ENCODE results near the gene LRTM2.

Gene LRTM2

GRCh38 chr12:1830981-1831963, 10.9 kb downstream of the LRTM2 start:
- no peak for DNase-seq

DNA sequence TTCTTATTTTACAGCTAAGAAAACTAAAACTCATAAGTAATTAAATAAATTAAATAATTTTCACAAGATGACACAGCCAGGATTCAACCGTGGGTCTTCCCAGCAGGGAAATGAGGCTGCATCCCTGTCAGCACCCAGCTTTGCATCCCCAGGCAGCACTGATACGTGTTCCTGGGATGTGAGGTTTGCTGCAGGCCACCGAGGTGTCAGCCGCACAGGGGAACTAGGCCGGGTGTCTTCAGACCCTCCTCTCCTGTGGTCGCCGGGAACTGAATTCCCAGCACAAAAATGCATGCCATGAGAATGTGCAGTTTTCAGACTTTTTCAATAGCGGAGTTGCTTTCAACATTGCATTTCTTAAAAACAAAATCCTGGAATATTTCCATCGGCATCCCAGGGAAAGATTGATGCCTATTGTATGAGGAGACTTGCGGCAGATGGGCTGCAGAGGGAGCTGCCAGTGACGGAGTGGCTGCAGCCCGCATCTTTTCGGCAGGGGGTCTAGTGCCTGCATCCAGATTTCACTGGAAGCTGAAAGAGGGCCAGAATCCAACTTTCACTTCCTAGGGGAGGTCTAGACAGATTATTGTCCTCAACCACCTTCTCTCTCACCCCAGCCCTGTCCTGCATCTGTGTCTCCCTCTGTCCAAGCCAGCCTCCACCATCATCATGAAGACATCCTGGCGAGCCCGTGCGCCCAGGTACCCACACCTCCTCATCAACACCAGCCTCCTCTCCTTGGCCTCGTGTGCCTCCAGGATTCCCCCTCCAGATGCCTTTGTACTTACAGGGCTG, 12.6 kb downstream of the LRTM2 start:
- no peak for DNase-seq

DNA sequence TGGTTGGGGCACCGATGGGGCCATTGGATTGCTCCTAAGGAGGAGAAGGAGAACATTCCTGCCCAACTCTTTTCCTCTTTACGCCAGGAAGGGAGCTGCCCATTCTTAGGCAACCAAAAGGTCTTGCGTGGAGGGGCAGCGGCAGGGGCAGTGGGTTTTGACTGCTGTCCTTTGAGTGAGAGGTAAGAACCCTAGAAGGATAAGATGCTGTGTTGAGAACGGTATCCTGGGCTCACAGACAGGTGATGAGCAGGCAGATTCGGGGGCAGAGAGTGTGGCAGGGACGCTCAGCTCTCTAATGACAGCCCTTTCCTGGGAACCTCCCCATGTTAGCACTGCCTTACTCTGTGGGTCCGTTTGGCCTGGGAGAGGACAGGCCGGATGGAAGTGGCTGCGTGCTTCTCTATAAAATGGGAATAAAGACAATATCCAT, 13.2 kb downstream of the LRTM2 start:
- DNase-seq: no peak

DNA sequence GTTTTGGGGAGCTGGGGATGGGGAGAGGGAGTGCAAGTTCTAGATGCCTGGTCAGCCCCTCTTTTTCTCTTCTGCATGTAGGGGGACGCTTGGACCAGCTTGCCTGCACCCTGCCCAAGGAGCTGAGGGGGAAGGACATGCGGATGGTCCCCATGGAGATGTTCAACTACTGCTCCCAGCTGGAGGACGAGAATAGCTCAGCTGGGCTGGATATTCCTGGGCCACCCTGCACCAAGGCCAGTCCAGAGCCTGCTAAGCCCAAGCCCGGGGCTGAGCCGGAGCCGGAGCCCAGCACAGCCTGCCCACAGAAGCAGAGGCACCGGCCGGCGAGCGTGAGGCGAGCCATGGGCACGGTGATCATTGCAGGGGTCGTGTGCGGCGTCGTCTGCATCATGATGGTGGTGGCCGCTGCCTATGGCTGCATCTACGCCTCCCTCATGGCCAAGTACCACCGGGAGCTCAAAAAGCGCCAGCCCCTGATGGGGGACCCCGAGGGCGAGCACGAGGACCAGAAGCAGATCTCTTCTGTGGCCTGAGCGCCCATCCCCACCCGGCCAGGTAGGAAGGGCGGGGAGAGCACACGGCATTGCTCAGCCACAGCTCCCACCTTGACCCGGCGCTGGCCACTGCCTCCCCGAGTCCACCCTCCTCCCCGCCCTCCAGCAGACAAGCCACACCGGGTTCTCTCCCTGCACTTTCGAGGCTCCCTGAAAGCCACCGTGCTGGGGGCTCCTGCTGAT, 14.0 kb downstream of the LRTM2 start:
- no peak for DNase-seq

DNA sequence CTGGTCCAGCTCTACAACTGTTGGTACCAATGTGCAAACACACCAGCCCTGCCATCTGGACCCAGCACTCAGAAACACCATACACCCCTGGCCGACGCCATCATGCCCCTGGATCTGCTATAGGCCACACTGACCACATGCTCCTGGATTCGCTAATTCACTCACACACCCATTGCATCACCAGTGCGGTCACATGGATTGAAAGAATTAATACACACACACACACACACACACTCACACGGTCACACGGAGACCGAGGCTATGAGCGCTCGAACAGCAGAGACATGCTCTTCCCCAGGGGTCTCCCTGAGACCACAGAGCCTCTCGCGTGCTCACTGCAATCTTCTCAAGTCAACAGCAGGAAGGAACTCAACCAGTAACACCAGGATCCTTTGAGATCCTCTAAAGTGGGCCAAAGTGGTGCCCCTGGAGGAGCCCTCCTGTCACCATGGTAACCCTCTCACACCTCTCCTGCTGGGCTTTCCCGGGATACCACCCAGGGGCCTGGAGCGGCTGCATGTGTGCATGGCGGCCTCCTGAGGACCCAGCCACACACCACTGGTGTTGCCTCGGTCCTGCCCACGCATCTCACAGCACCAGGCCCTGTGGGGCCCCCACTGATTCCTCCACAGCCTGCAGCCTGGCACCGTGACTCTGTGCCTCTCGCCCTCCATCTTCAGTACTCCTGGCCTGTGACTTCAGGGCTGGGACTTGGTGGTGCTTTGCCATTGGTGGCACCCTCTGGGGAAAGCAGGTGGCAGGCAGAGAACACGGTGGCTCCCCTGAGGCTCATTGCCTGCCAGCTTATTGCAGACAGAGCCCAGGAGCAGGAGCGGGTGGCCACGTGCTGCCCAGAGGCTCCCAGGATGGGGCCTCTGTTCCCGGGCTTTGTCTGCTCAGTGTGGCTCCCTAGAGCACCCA, 15.1 kb downstream of the LRTM2 start:
- no peak for DNase-seq

DNA sequence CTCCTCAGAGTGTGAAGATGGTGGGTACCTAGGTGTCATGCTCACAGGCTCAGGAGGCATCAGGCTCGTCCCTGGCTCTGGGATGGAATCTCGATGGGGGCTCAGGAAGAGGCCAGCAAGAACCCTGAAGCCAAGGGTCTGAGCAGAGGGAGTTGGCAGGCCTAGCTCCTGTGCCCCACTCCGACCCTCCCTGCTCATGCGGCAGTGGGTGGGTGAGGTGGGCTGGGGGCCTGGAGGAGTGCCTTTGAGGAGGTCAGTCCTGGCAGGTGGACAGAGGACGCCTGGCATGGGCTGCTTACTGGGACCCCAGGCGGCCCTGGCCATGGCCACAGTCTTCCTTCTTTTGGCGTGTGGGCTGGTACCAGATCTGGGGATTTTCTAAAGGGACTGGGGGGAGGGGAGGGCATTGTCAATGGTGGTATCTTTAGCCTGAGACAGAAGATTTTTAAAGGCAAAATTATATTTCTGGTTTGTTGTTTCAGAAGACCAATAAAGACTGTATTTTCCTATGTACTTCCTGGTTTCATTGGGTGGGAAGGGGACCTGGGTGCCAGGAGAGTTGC, 16.0 kb downstream of the LRTM2 start:
- DNase-seq: no peak

DNA sequence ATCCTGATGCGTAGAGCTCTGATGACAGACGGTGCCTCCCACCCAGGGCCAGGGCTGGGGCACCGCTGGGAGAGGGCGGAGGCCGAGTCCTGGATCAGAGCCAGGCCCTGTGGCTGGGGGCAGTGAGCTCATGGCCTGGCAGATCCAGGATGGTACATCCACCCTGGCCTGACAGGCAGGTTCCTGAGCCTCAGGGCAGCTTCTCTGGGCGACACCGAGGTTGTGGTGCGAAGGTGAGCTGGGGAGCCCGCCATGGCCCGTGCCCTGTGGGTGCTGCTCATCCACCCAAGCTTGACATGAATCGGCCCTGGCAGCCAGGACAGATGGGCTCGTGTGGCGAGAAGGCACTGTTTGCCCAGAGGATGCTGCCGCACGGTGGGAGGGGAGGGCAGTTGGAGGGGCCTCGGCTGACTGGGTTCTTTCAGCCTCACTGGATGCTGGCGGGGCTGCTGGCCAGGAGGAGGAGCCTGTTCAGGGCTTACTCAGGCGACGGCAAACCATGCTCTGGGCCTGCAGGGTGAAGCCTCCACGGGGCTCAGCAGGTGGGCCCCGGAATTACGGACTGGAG, 16.6 kb downstream of the LRTM2 start:
- no peak for DNase-seq

- DNase-seq: no peak
Observed at GRCh38 chr12:1837541-1838204, 17.3 kb downstream of the LRTM2 start.

DNA sequence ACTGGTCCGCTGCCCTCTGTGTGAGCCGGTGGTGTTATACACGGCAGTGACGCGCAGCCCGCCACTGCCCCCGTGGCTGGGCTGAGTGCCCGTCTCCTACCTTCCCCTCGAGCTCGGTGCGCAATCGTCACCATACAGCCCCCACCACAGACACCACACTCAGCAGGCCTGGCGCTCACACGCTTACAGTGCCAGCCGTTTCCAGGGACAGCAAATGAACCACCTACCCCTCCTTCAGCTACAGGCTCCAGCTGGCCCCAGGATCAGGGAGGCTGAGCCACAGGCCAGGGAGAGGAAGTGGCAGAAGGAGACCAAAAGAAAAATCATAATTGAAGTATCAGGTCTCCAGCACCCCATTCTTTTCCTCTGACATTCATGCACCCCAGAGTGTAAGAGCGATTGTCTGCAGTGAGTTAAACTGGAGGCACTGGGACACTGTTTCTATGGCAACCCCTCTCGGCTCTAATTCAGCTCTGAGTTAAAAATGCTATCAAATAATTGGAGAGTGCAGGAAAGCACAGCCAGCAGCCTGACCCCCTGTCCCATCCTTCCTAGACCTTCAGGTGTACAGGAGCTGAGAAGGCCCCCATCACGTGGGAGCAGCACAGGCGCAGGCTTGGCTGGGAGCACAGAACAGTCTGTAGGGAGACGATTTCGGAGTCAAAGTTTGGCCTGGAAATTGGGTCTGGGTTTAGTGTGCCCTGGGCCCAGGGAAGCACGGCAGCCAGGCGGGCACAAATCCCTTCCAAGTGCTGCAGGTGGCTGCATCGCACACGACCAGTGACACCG, 18.0 kb downstream of the LRTM2 start:
- no peak for DNase-seq

DNA sequence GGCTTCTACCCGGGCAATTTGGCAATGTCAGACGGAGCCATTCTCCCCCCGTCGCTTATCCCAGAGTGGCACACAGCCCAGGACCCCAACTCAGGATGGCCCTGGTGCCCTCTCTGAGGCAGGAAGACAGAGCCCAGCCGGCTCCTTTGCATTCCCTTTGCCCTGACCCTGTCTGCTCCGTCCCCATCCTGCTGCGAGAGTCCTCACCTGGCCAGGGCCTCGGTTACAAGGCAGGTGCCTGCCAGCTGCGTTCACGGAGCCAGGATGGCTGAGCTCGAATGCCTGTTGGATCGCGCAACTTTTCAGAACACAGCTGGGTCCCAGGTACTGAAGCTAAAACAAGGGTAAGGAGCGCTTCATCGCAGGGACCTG, 18.6 kb downstream of the LRTM2 start:
- DNase-seq: no peak

- no peak for DNase-seq
Observed at GRCh38 chr12:1839464-1839863, 19.1 kb downstream of the LRTM2 start.

DNA sequence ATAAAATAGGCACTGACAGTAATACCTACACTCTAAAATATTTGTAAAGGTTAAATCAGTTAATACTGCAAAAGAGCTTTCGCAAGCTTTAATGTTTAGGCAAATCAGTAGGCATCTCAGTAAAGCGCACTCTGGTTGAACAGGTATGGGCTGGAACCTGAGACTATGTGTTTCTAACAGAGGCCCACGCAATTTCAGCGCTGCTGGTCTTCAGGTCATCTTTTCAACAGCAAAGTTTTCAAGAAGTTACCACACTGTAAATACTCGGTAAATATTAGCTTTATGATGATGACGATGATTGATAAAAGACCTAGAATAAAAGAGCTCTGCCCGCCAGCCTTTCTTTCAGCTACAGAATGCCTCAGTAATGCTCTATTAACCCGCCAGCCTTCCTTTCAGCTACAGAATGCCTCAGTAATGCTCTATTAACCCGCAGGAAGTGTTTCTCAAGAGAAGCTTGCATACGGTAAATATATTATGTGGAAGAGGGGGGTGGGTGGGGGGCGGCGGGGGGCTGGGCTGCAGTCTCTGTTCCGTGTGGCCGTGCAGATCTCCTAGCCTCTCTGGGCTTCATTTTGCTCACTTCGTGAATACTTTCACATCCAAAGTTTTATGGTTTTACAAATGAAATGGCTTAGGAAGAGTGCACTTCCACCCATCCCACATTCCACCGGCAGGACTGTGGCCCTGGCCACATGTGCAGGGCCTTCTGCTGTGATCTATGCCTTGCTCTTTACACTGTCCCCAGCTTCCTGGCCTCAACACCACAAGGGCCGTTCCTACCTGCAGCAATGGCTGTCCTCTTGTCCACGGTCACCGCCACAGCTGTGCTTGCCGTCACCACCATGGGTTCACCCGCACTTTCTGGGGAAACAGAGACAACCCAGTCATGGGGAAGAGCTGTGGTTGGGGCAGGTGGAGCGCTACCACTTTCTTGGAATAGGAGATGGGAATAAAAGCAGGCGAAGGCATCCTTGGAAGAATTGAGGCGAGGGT, 19.9 kb downstream of the LRTM2 start:
- no peak for DNase-seq

GRCh38 chr12:1840981-1841425, 20.6 kb downstream of the LRTM2 start:
- no peak for DNase-seq

- no peak for DNase-seq
Observed at GRCh38 chr12:1841586-1842182, 21.3 kb downstream of the LRTM2 start.

DNA sequence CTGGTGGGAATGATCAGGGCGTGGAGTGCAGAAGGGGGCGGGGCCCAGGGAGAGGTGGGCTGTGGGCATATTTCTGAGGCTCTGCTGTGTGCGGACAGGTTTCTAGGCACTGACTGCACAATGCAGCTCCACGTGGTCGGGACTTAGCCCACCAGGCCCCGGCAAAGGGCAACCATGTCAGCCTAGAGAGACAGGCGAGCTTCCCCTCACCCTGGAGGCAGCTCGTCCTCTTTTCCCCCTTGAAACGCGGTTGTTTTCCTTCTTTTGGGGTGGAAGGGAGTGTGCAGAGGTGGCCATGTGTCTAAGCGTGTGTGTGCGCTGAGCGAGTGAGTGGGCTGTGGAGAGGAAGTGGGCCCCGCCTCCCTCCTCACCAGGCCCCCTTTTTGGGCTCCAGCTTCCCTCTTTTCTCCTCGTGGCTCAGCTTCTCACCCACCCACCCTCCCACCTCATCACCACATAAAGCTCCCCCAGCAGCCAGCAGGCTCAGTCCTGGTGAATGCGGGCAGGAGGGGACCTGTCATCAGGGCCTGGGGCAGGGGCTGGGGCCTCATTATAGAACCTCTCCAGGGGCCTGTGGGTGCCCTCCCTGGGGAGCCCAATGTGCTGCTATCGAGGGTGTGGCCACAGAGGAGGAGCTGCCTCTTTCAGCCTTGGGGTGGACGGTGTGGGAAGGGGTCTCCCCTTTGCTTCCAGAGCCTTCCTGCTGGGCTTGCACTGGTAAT, 22.0 kb downstream of the LRTM2 start:
- peak in 1 of 2 donors; percentile 10 for DNase-seq

- peak in 1 of 2 donors; percentile 10 for DNase-seq
Observed at GRCh38 chr12:1842905-1843640, 22.7 kb downstream of the LRTM2 start.

GRCh38 chr12:1843641-1844005, 23.3 kb downstream of the LRTM2 start:
- DNase-seq: peak in 1 of 2 donors; percentile 2

Data from CD4-positive, alpha-beta T cell treated with Interleukin-4 for 1 hour (primary cell).